Measurements from ENCODE around the gene TREX2.

Gene TREX2, protein sequence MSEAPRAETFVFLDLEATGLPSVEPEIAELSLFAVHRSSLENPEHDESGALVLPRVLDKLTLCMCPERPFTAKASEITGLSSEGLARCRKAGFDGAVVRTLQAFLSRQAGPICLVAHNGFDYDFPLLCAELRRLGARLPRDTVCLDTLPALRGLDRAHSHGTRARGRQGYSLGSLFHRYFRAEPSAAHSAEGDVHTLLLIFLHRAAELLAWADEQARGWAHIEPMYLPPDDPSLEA

DNA sequence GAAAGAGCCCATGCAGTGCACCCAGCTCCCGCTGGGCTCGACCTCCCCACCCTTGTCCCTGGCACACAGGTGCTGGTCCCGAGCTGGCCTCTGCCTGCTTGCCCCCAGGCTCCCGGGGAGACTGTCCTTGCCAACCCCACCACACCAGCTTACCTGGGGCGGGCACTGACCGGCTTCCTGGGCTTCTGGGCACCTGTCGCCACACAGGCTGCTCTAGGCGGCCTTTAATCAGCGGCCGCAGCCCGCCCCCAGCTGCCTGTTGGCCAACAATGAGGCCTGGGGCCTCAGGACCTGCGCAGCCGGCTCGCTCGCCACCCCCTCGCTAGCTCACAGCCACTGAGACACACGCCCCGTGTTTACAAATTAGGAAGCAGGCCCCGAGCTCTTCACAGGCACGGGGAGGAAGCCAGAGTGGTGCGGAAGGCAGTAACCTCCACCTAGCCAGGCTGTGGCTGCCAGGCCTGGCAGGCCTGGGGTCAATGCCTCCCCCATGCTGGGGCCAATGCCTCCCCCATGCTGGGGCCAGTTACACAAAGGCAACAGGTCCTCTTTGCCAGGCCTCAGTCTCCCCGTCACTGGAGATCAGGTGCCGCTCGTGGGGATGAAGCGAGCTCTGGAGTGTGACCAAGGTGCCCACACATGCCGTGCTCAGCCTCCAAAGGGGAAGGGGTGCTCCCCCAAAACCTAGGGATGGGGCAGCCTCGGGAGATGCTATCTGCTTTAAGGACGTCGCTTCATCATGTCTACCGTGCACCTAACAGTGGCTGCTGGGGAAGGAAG is at the start of gene TREX2:
TSS of gene TREX2 (minus strand) at position 201 of the 780 bp plus-strand sequence. CDS start 626 bp downstream, outside the sequence.
- DNase-seq: no peak

- DNase-seq: no peak
These were observed 49.5 kb upstream of the TREX2 start for GRCh38 chrX:153495362-153495751.

GRCh38 chrX:153494541-153495361 is 48.9 kb upstream of the TREX2 start, which contains the start of gene BGN:
Gene BGN (plus strand): TSS chrX:153494980. CDS start chrX:153504632, 9,652 bp downstream.
- DNase-seq: peak; percentile 13 to 23

- DNase-seq: no peak
These were observed 48.2 kb upstream of the TREX2 start for GRCh38 chrX:153494061-153494460.

DNA sequence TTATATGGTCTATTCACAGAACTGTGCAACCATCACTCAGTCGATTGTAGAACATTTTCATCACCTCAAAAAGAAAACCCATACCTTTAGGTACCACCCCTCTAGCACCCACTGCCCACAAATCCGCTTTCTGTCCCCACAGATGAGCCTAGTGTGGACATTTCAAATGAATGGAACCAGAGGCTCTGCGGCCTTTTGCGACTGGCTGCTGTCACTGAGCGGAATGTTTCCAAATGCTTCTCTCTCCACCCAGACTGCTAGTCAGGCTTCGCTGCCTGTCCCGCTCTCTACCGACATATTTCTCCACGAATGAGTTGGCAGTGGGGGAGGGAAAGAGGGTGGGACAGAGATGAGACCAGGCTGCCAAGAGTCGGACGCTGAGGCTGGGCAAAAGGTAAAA is 47.2 kb upstream of the TREX2 start:
- DNase-seq: no peak

DNA sequence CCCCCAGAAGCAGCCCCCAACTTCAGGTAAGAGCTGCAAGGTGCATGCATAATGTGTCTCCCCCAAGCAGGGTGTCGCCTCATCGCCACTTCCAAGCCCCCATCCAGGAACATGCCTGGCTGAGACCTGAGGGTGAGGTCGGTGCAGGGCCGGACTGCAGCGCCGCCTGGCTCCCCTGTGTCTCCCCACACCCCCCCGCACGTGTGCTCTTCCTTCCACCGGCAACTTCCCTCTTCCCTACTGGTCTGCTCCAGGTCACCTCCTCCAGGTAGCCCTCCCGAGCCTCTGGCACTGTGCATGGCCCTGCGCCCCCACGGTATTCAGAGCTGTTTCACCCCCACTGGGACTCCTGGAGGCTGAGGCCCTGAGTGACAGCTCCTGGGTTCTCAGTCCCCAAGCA is 46.7 kb upstream of the TREX2 start:
- DNase-seq: peak in 1 of 2 experiments; percentile 10

- DNase-seq: peak; percentile 59 to 74
These were observed 46.1 kb upstream of the TREX2 start for GRCh38 chrX:153491918-153492317.

DNA sequence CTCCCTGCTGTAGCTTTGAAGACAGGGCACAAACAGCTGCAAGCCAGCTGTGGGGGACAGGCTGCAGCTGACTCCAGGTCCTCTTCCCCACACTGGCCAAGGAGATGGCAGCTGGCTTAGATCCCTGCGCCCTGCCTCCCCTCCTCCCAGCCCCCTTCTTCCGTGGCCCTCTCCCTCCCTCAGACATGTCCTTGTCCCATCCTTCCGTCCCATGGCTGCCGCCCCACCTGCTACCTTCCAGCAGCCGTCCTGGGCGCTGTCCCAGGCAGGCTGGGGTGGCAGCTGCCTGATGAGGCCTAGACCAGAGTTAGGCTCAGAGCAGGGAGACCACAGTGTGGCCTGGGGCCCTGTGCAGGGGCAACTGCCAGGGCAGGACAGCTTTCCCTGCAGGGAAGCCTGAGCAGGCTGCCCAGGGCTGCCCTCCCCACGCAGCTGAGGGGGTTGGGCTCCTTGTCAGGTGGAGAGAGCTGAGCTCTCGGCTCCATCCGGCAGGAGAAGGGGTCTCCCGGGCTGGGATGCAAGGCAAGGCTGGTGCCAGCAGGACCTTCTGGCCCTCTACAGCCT is 45.6 kb upstream of the TREX2 start:
- peak; percentile 13 to 17 for DNase-seq

- DNase-seq: no peak
These were observed 44.5 kb upstream of the TREX2 start for GRCh38 chrX:153490217-153490930.

- no peak for DNase-seq
These were observed 42.5 kb upstream of the TREX2 start for GRCh38 chrX:153488231-153488914.

DNA sequence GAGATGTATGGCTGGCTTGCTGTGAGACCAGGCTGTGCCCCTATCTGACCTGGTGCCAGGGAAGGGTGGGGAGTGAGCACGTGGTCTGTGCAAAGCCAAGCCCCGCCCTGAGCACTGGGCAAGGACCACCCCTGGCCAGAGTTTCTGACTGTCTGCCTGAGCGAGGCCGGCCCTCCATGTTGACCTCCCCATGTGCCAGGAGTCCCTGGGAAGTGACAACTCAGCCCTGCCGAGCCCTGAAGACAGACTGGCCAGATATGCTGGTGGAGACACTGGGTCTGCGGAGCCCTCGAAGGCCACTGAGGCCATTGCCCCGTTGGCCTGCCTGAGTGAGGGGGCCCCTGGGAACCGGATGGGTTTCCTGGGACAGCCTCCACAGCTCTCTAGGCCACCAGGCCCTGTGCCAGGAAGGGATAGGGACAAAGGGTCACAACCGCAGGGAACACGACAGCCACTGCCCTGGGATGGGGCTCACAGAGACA is 41.8 kb upstream of the TREX2 start:
- DNase-seq: no peak

DNA sequence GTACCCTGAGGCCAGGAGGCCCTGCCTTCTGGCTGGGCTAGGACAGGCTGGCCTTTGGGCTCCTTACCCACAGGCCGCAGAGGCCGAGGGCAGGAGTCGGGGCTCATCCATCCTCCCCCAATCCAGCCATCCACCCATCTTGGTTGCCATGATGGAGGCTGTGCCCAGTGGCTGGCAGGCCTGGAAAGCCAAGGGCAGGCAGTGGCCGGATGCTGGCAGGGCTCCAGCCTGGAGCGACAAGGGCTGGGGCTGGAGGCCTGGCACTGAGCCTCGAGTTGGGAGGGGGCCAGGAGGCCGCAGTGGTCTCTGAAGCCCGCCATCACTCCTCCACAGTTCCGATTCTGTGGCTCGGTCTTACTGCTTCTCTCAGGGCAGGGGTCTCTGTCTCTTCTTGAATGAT is 40.3 kb upstream of the TREX2 start:
- DNase-seq: no peak

DNA sequence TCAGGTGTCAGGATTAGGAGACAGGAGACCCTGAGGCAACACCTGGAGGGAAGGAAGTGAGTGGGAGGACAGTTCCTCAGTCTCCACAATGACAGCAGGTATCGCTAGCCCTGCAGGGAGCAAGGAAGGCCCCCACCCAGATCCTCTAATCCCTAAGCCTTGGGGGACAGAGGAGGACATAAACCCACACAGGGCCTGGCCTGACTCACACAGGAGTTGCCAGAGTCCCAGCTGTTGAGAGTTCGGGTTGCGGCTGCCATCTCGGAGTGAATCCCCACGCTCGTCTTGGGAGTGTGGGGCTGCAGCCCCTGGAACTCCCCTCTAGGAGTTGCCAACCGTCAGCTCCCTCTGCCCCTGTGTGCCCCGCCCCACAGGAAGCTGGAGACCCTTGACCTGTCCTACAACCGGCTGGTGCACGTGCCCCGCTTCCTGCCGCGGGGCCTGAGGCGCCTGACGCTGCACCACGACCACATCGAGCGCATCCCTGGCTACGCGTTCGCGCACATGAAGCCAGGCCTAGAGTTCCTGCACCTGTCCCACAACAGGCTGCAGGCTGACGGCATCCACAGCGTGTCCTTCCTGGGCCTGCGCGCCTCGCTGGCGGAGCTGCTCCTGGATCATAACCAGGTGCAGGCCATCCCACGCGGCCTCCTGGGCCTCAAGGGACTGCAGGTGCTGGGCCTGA is 39.7 kb upstream of the TREX2 start:
- no peak for DNase-seq

GRCh38 chrX:153482376-153483015 is 36.6 kb upstream of the TREX2 start:
- DNase-seq: no peak

- no peak for DNase-seq
These were observed 35.2 kb upstream of the TREX2 start for GRCh38 chrX:153481043-153481442.

- DNase-seq: no peak
These were observed 32.9 kb upstream of the TREX2 start for GRCh38 chrX:153478746-153479145.

- no peak for DNase-seq
These were observed 32.0 kb upstream of the TREX2 start for GRCh38 chrX:153477901-153478300.

GRCh38 chrX:153477364-153477857 is 31.6 kb upstream of the TREX2 start:
- DNase-seq: no peak

GRCh38 chrX:153476666-153477363 is 31.0 kb upstream of the TREX2 start:
- no peak for DNase-seq
